ENCODE measurements around the gene PLXNC1. TPM values are rescaled to one million over a fixed set of nuclear protein-coding genes. Genes with fewer than 3 reads are reported as not detected.

The PLXNC1 gene
- total and polyA plus RNA-seq, 8 donors, result 7.3 to 55.9 (median 11.1) TPM

- Histone ChIP-seq H3K9me3 (no peaks in the 10 kb centered on the region), H3K36me3 (peaks cover 0 to 34% of the 10 kb centered on the region in 2 donors), H3K4me3 (no peak overlapping the region), H3K4me1 (peaks cover under 1 to 29% of the 10 kb centered on the region in 2 donors), H3K27ac (no peak overlapping the region), H3K27me3 (no peaks in the 10 kb centered on the region)
- ATAC-seq (no peak), DNase-seq (no peak)
- intact Hi-C loops (cut with DNase I), result no loop called here
- TF ChIP-seq CTCF (IDR thresholded peaks at IDR 0.05), result no peak
These were observed 121.1 kb downstream of the PLXNC1 start for GRCh38 chr12:94269316-94269999.

GRCh38 chr12:94271351-94271750 is 123.0 kb downstream of the PLXNC1 start:
- Histone ChIP-seq H3K4me1 (peaks cover 0 to 17% of the 10 kb centered on the region in 2 donors), H3K27me3 (no peaks in the 10 kb centered on the region), H3K9me3 (no peaks in the 10 kb centered on the region), H3K4me3 (no peak overlapping the region), H3K36me3 (peaks cover 0 to 23% of the 10 kb centered on the region in 2 donors), H3K27ac (no peak overlapping the region)
- ATAC-seq (no peak), DNase-seq (no peak)
- TF ChIP-seq CTCF (IDR thresholded peaks at IDR 0.05), result no peak
- intact Hi-C loops (cut with DNase I), result no loop called here

DNA sequence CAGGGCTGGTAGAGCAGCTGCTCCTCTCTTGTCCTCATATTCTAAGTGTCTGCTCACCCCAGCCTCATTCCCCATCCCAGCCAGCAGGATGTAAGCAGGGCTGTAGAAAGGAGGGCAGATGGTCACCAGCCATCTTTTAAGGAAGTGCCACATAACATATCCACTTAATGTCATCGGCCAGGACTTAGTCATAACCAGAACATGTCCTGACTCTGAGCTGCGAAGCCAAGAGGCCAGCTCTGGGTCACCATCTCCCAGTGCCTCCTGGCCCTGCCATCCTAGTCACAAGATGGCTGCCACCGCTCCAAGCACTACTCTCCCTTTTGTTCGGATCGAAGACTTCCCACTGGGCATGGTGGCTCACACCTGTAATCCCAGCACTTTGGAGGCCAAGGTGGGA is 123.9 kb downstream of the PLXNC1 start:
- no peak for DNase-seq
- Histone ChIP-seq H3K36me3 (peaks cover 0 to 23% of the 10 kb centered on the region in 2 donors), H3K4me1 (peaks cover 0 to 9% of the 10 kb centered on the region in 2 donors), H3K27me3 (no peaks in the 10 kb centered on the region), H3K9me3 (no peaks in the 10 kb centered on the region), H3K4me3 (no peak overlapping the region), H3K27ac (no peak overlapping the region)
- intact Hi-C loops (cut with DNase I), result no loop called here
- no peak for ATAC-seq
- TF ChIP-seq CTCF (IDR thresholded peaks at IDR 0.05), result no peak

DNA sequence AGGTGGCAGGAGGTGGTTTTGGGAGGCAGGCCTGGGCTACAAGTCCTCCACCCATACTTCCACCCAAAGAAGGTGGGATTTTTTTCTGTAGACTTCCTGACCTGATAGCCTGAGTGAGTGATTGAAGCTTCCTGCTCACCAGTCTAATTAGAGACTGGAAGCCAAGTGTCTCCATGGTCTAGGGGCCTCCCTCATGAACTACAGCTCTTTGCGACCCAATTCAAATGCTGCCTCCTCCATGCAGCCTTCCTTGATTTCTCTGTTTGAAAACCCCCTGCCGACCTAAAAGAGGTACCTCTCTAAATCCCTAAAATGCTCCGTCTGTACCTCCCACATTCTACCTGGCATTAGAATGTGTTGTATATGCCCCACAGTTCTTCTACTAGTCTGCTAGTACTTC is 124.9 kb downstream of the PLXNC1 start:
- no peaks in the 10 kb centered on the region for H3K9me3 ChIP-seq
- TF ChIP-seq CTCF (IDR thresholded peaks at IDR 0.05), result no peak
- H3K4me1 ChIP-seq, result peaks cover 0 to 2% of the 10 kb centered on the region in 2 donors
- no peak overlapping the region for H3K27ac ChIP-seq
- ATAC-seq, result no peak
- DNase-seq, result no peak
- no peak overlapping the region for H3K4me3 ChIP-seq
- H3K27me3 ChIP-seq, result no peaks in the 10 kb centered on the region
- peaks cover 0 to 23% of the 10 kb centered on the region in 2 donors for H3K36me3 ChIP-seq
- intact Hi-C loops (cut with DNase I), result no loop called here

- H3K27ac ChIP-seq, result no peak overlapping the region
- ATAC-seq (no peak), DNase-seq (no peak)
- no peaks in the 10 kb centered on the region for H3K27me3 ChIP-seq
- H3K4me1 ChIP-seq, result peaks cover 2 to 4% of the 10 kb centered on the region in 2 donors
- no peaks in the 10 kb centered on the region for H3K9me3 ChIP-seq
- intact Hi-C loops (cut with DNase I), result no loop called here
- peaks cover 0 to 45% of the 10 kb centered on the region in 2 donors for H3K36me3 ChIP-seq
- no peak overlapping the region for H3K4me3 ChIP-seq
- TF ChIP-seq CTCF (IDR thresholded peaks at IDR 0.05), result no peak
These were observed 128.3 kb downstream of the PLXNC1 start for GRCh38 chr12:94276725-94277124.
